Right lobe of liver (tissue), 6 donors: Measurements from ENCODE around the gene MFSD6L. TPM values are rescaled to one million over a fixed set of nuclear protein-coding genes. Genes with fewer than 3 reads are reported as not detected.
A peak's percentile ranks its signal among the peaks of the same experiment; 100 is the strongest.
"Not testable (repeated sequence)": the region's sequence is repeated elsewhere in the genome, so short reads cannot be mapped to it uniquely, and the experiment has no call there.

Experiments
- ATAC-seq, 4 donors: fragments of 200-7000 bp; cut with Tn5 transposase; one replicate each; pipeline ENCODE4 v1.9.1; 2020; ENCODE audit warnings: mild to moderate bottlenecking in 4 of 4, moderate library complexity in 4 of 4
- DNase-seq, 3 donors: peaks; one replicate each; pipeline ENCODE4 v3.0.0-alpha.2; 2020
- H3K27ac ChIP-seq, 3 donors: fragments of 200-600 bp; one replicate each; pipeline ENCODE4 v1.8.0; 2022
- H3K27me3 ChIP-seq, 2 donors: fragments of 200-600 bp; one replicate each; pipeline ENCODE4 v1.8.0; 2022
- H3K36me3 ChIP-seq, 4 donors: fragments of 200-600 bp; sonication (generic) in 1 of 4; one replicate each; pipeline versions ENCODE4 v1.5.1 to v1.8.0; 2017 to 2022; ENCODE audit warnings: control low read depth in 1 of 4
- H3K4me1 ChIP-seq, 4 donors: fragments of 200-600 bp; sonication (generic) in 1 of 4; one replicate each; pipeline versions ENCODE4 v1.5.1 to v1.8.0; 2017 to 2022; ENCODE audit warnings: control low read depth in 1 of 4
- H3K4me3 ChIP-seq, 3 donors: fragments of 200-600 bp; one replicate each; pipeline ENCODE4 v1.8.0; 2022
- H3K9me3 ChIP-seq, 4 donors: fragments of 200-600 bp; sonication (generic) in 1 of 4; one replicate each; pipeline versions ENCODE4 v1.5.1 to v1.8.0; 2017 to 2022; ENCODE audit warnings: control low read depth in 1 of 4
- POLR2A ChIP-seq: fragments of 450-650 bp; IDR thresholded peaks from one replicate; pipeline ENCODE4 v1.6.1; 2017; ENCODE audit warnings: antibody characterized with exemption, mild to moderate bottlenecking
- WGBS: methylation state at CpG from one replicate; pipeline ENCODE4 v1.1.6; 2018; ENCODE audit warnings: low coverage, low lambda C conversion rate; ENCODE audit not compliant: insufficient coverage; ENCODE audit errors: missing lambda C conversion rate; 5-methylcytosine and 5-hydroxymethylcytosine counted together
- intact Hi-C, 2 donors: fragments of 100-400 bp; cut with DNase I; formaldehyde crosslinking; loops; one replicate each; pipeline versions ENCODE4 v1.11.2 to v1.14.1; 2022
- total RNA-seq, 6 experiments: library from RNA; depleted of rRNA in 2 of 6; stranded (reverse); fragments of >200 nt in 2 of 6; fragmentation: NEBNext Ultra II Directional in 3 of 6; extraction: Animal tissue kit (Norgen Biotek cat#: 25700) in 3 of 6; gene quantifications; one replicate each; pipeline versions ENCODE4 v1.1.0 to v1.2.4, GENCODE V29; 2016 to 2023
- TF ChIP-seq, protein P1 (sequence below), 4 donors: fragments of 200-600 bp in 3 of 4; fragments of 450-650 bp in 1 of 4; IDR thresholded peaks; one replicate each; pipeline versions ENCODE4 v1.5.1 to v1.8.0; 2016 to 2022; ENCODE audit warnings: antibody characterized with exemption in 4 of 4, mild to moderate bottlenecking in 2 of 4
- donor health status: DM: no; HTN: yes; CAD: no.
- donor health status: DM: no; HTN: no; CAD: no.
- donor health status: DM: no; HTN: no; CAD: no.
- donor health status: DM: no; HTN: yes; CAD: no.
- donor health status: DM: no; HTN: yes; CAD: no.

MFSD6L gene
- total RNA-seq, 6 experiments from 2014 or later = not detected

DNA sequence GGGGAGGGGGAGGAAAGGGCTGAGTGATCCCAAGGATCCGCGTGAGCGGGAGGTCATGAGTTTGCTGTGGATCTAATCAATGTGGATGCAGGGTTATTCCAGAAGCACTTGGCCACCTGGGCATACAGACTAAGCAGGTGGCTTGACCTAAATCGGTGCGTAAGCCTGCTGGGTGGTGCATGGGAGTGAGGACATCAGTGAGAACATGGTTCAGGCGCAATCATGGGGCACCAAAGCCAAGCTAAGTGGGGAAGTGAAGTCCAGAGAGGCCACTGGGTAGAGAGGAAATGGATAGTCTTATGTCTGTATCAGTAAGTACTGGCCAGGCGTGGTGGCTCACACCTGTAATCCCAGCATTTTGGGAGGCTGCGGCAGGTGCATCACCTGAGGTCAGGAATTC, 18.9 kb upstream of the MFSD6L start:
- ATAC-seq (no peak), DNase-seq (no peak)
- no peak overlapping the region for H3K4me3 ChIP-seq
- no peaks in the 10 kb centered on the region for H3K9me3 ChIP-seq
- 74% methylated on average over 4 of the region's 8 CpGs for WGBS
- TF ChIP-seq, protein P1, sequence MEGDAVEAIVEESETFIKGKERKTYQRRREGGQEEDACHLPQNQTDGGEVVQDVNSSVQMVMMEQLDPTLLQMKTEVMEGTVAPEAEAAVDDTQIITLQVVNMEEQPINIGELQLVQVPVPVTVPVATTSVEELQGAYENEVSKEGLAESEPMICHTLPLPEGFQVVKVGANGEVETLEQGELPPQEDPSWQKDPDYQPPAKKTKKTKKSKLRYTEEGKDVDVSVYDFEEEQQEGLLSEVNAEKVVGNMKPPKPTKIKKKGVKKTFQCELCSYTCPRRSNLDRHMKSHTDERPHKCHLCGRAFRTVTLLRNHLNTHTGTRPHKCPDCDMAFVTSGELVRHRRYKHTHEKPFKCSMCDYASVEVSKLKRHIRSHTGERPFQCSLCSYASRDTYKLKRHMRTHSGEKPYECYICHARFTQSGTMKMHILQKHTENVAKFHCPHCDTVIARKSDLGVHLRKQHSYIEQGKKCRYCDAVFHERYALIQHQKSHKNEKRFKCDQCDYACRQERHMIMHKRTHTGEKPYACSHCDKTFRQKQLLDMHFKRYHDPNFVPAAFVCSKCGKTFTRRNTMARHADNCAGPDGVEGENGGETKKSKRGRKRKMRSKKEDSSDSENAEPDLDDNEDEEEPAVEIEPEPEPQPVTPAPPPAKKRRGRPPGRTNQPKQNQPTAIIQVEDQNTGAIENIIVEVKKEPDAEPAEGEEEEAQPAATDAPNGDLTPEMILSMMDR (IDR thresholded peaks at IDR 0.05) = no peak
- TF ChIP-seq POLR2A = no peak
- no peaks in the 10 kb centered on the region for H3K36me3 ChIP-seq
- H3K27me3 ChIP-seq = no peaks in the 10 kb centered on the region
- H3K27ac ChIP-seq = no peak overlapping the region
- H3K4me1 ChIP-seq = no peaks in the 10 kb centered on the region
- intact Hi-C loops = no loop called here

DNA sequence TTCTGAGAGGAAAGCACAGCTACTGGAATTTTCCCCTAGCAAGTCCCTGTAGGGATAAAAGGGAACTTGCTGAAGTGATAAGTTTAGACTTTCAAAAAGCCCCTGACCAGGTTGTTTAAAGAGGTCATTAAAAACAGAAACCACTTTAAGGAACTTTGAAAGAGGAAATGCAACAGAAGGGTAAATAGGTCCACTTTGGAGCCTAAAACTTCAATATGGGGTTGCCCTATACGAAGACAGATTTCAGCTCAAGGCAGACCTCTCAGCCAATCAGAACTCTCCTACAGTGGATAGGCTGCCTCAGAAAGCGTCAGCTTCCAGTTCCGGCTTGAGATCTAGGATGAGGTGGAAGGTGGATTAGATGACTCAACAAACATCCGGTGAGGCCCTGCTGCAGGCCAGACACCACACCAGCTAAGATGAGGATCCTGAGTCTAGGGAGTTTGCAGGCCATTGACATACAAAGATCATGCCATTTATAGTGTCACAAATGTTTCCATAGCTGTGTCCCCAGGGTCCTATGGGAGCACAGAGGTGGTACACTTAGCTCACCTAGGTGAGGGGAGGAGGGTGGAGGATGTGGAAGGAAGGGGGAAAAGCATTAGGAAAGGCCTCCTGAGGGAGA, 7.9 kb upstream of the MFSD6L start:
- Histone ChIP-seq H3K27ac (peak overlapping the region in 1 of 3 donors; percentile 4), H3K4me3 (no peak overlapping the region), H3K27me3 (no peaks in the 10 kb centered on the region), H3K9me3 (no peaks in the 10 kb centered on the region), H3K36me3 (no peaks in the 10 kb centered on the region), H3K4me1 (no peaks in the 10 kb centered on the region)
- DNase-seq = no peak
- TF ChIP-seq, protein P1 (IDR thresholded peaks at IDR 0.05) = no peak
- no peak for TF ChIP-seq POLR2A
- WGBS = 53% methylated on average over 2 of the region's 4 CpGs
- peak; percentile 45 to 75 (median 49) for ATAC-seq
- intact Hi-C loops = no loop called here

DNA sequence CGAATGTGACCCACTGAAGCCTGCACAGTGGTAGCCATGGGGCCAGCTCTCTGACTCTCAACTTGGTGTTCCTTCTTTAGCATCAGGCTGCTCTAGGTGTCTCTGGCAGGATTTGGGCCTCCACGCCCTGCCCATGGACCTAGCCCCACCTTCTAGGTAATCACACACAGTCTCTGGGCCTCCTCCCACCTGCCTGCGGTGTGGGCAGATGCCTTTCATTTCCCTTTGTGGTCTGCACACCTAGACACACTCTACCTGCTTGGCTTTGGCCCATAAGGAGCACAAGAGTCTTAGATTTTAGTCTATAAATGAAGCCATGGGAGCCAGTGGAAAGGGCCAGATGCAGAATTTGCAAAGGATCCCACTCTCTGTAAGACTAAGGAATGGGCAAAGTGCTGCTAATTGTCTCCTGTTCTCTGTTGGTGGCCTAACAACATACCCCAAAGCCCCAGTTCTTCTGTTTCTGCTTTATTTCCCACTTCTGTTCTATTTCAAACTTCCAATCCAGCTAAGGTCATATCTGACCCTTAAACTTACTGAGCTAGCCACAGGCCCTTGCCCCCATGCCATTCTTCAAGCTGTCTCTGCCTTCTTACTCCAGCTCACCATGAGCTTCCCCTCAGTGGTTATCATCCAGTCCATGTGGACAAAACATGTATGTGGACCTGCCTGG, 7.2 kb upstream of the MFSD6L start:
- Histone ChIP-seq H3K27me3 (no peaks in the 10 kb centered on the region), H3K4me3 (no peak overlapping the region), H3K36me3 (no peaks in the 10 kb centered on the region), H3K9me3 (no peaks in the 10 kb centered on the region), H3K27ac (peak overlapping the region in 1 of 3 donors; percentile 4), H3K4me1 (no peaks in the 10 kb centered on the region)
- intact Hi-C loops = no loop called here
- ATAC-seq (no peak), DNase-seq (no peak)
- WGBS = 100% methylated on average over 1 of the region's 3 CpGs
- TF ChIP-seq, protein P1 (IDR thresholded peaks at IDR 0.05) = no peak
- no peak for TF ChIP-seq POLR2A

DNA sequence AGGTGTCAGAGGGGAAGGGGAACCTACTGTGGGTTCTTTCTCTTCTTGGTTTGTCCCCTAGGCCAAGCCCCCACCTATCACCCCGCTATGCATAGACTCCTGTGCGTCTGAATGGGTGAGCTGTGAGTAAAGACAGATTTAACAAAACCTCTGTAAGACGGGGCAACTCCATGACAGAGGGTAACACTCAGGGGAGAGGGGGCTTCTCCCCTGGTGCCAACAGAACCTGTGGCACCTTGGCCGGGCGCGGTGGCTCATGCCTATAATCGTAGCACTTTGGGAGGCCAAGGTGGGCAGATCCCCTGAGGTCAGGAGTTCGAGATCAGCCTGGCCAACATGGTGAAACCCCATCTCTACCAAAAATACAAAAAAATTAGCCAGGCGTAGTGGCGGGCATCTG, 6.2 kb upstream of the MFSD6L start:
- 88% methylated on average over 8 of the region's 10 CpGs for WGBS
- intact Hi-C loops = not testable (repeated sequence)

More for the DNA sequence above, 6.2 kb upstream of the MFSD6L start:
- not testable (repeated sequence) for DNase-seq, H3K27ac ChIP-seq, H3K9me3 ChIP-seq, H3K36me3 ChIP-seq, H3K4me3 ChIP-seq, H3K27me3 ChIP-seq, ATAC-seq, H3K4me1 ChIP-seq
